GM12875 (cell line): ENCODE results near the gene PDCD1LG2.

ENCODE experiments used
- H3K4me3 ChIP-seq: one replicate; pipeline ENCODE4 v1.5.1; 2011; ENCODE audit warnings: low read depth, low read length, control low read depth
- CTCF ChIP-seq: IDR thresholded peaks from 2 replicates; pipeline ENCODE4 v1.5.1; 2011; ENCODE audit warnings: low read depth, mild to moderate bottlenecking, control low read depth, inconsistent platforms, low read length, moderate library complexity, borderline replicate concordance; ENCODE audit not compliant: insufficient read depth

Gene PDCD1LG2

DNA sequence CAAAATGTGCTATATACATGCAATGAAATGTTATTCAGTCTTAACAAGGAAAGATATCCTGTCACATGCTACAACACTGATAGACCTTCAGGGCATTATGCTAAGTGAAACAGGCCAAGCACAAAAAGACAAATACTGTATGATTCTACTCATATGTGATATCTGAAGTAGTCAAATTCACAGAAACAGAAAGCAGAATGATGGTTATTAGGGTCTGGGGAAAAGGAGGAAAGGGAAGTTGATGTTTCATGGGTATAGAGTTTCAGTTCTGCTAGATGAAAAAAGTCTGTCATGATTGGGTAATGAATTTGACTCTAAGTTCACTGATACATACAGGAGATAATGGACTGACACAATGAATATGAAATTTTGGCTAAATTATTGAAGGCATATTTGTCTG, 107.4 kb downstream of the PDCD1LG2 start:
- no peak for TF ChIP-seq CTCF
- H3K4me3 ChIP-seq: no peak overlapping the region

- H3K4me3 ChIP-seq: no peak overlapping the region
- TF ChIP-seq CTCF: no peak
These were observed 110.2 kb downstream of the PDCD1LG2 start for GRCh38 chr9:5620494-5620893.
